ENCODE results near the gene MLYCD.

The MLYCD gene

DNA sequence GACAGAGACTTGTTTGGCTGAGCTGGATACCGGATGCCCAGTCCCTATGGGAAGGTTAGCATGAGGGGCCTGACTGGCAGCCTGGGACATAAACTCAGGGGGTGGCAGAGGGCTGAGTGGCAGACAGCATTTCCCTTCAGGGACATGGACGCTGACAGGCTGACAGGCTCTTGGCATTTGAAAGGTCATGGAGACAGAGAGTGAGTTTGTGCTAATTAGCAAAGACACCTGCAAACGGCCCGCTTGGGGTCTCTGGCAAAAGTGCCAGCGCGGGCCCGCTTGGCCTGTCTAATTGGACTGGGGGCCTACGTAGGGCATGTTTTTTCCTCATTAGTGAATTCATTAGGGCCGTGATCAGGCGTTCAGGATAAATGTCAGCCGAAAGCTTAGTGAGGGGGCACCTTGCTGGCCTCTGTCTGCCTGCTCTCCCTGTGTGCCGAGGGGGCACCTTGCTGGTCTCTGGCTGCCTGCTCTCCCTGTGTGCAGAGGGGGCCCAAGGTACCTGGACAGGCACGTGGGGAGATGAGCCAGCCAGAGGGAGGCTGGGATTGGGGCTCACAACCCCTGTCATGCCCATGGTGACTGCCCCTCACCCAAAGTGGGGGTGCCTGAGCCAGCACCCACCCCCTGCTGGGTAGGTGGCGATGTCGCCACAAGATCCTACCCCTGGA, 76.8 kb downstream of the MLYCD start:
- peaks cover 0 to 3% of the 10 kb centered on the region in 2 donors for H3K27me3 ChIP-seq (ENCODE audit: control insufficient read depth in 2 of 2, insufficient read depth in 2 of 2, low read length in 2 of 2)
- peaks cover 0 to 4% of the 10 kb centered on the region in 2 donors for H3K9me3 ChIP-seq (ENCODE audit: control insufficient read depth in 2 of 2, low read length in 2 of 2)
- no peak overlapping the region for H3K9ac ChIP-seq (ENCODE audit: low read depth in 1 of 2, low read length in 2 of 2)
- no peak overlapping the region for H3K4me3 ChIP-seq (ENCODE audit: low read length in 2 of 2)
- no peaks in the 10 kb centered on the region for H3K36me3 ChIP-seq (ENCODE audit: control insufficient read depth in 2 of 2, insufficient read depth in 2 of 2, low read length in 2 of 2)
- no peaks in the 10 kb centered on the region for H3K4me1 ChIP-seq (ENCODE audit: control insufficient read depth in 2 of 2, insufficient read depth in 2 of 2, low read length in 2 of 2)
- no peak overlapping the region for H3K27ac ChIP-seq (ENCODE audit: low read depth in 2 of 2, low read length in 2 of 2)

Data from mucosa of rectum (tissue), 2 donors.